Heart right ventricle (tissue), 16 donors: ENCODE data around the gene SLC25A48. TPM values are rescaled to one million over a fixed set of nuclear protein-coding genes. Genes with fewer than 3 reads are reported as not detected.

Source experiments
- ATAC-seq, 8 donors: fragments of 200-7000 bp; cut with Tn5 transposase; one replicate each; pipeline ENCODE4 v1.9.1; 2020; ENCODE audit warnings: mild to moderate bottlenecking in 8 of 8, moderate library complexity in 8 of 8, moderate number of reproducible peaks in 1 of 8
- DNase-seq, 2 donors: peaks; one replicate each; pipeline ENCODE4 v3.0.0-alpha.2; 2020
- H3K27ac ChIP-seq, 10 donors: fragments of 200-600 bp; sonication (generic) in 2 of 10; one replicate each; pipeline versions ENCODE4 v1.5.0 to v1.8.0; 2020 to 2022; ENCODE audit warnings: mild to moderate bottlenecking in 3 of 10
- H3K27me3 ChIP-seq, 7 donors: fragments of 200-600 bp; one replicate each; pipeline ENCODE4 v1.8.0; 2021 to 2022; ENCODE audit warnings: mild to moderate bottlenecking in 2 of 7
- H3K36me3 ChIP-seq, 9 donors: fragments of 200-600 bp; sonication (generic) in 1 of 9; one replicate each; pipeline versions ENCODE4 v1.5.0 to v1.8.0; 2020 to 2022; ENCODE audit warnings: mild to moderate bottlenecking in 2 of 9
- H3K4me1 ChIP-seq, 9 donors: fragments of 200-600 bp; sonication (generic) in 1 of 9; one replicate each; pipeline versions ENCODE4 v1.5.0 to v1.8.0; 2020 to 2022; ENCODE audit warnings: mild to moderate bottlenecking in 4 of 9
- H3K4me3 ChIP-seq, 10 donors: fragments of 200-600 bp; sonication (generic) in 2 of 10; one replicate each; pipeline versions ENCODE4 v1.5.0 to v1.8.0; 2020 to 2022; ENCODE audit warnings: mild to moderate bottlenecking in 7 of 10, moderate library complexity in 2 of 10
- H3K9me3 ChIP-seq, 11 donors: fragments of 200-600 bp in 10 of 11; sonication (generic) in 2 of 11; one replicate each; pipeline versions ENCODE4 v1.5.0 to v1.8.0; 2013 to 2022; ENCODE audit warnings: mild to moderate bottlenecking in 2 of 11, control low read depth in 1 of 11, moderate library complexity in 1 of 11
- CTCF ChIP-seq, 9 donors: fragments of 200-600 bp; sonication (generic) in 2 of 9; IDR thresholded peaks; one replicate each; pipeline versions ENCODE4 v1.5.0 to v1.8.0; 2021 to 2022; ENCODE audit warnings: antibody characterized with exemption in 9 of 9, mild to moderate bottlenecking in 5 of 9, moderate library complexity in 1 of 9
- WGBS, 2 donors: extraction: QIAGEN DNeasy Blood & Tissue Kit; methylation state at CpG; one replicate each; pipeline ENCODE4 v1.1.7; 2013; ENCODE audit warnings: inconsistent platforms in 1 of 2; 5-methylcytosine and 5-hydroxymethylcytosine counted together
- intact Hi-C, 10 donors: fragments of 100-400 bp; cut with DNase I; formaldehyde crosslinking; loops; one replicate each; pipeline versions ENCODE4 v1.11.1 to v1.14.2; 2022
- polyA plus RNA-seq, 2 donors: library from polyadenylated mRNA; stranded (reverse); fragments of 200-250 nt; gene quantifications; one replicate each; pipeline ENCODE4 v1.2.3, GENCODE V29; 2013
- total RNA-seq, 10 donors: library from RNA; stranded (reverse); fragmentation: NEBNext Ultra II Directional in 3 of 10; extraction: Animal tissue kit (Norgen Biotek cat#: 25700) in 3 of 10; gene quantifications; one replicate each; pipeline versions ENCODE4 v1.2.1 to v1.2.4, GENCODE V29; 2021 to 2023
- donor health status: Arrhythmogenic right ventricular cardiomyopathy.
- donor health status: ischemic (EF 13 %, LVEDD 7.1; RV severe dilation, severe dysfunction).
- donor health status: healthy with polysubstance abuse.
- donor health status: DM: no; HTN: yes; CAD: no.
- donor health status: DM: no; HTN: no; CAD: no.
- donor health status: ischemic (EF 25% LVEDD 6.9; RV normal size, moderate dysfunction).
- donor health status: ischemic (EF 25% LVEDD 5.7; RV mildly dilated, moderate dysfunction).
- donor health status: healthy.
- donor health status: DM: yes; HTN: yes; CAD: no.
- donor health status: Ischemic cardiomyopathy.
- donor health status: ischemic (EF 35%, LVEDD 5.7; RV mildly dilated, moderate dysfunction).
- donor health status: nonischemic (EF 11% LVEDD 7.7; RV severe dilation, severe dysfunction).
- donor health status: DM: yes; HTN: yes; CAD: no.
- donor health status: PGD.
- donor health status: ischemic (EF 29% LVEDD 5.4; RV normal size, mild dysfunction).
- donor health status: nonischemic (EF 23%, LVEDD 6.1; RV moderate dilation, normal function).

SLC25A48 gene
- total and polyA plus RNA-seq, 12 donors: 0.16 to 10.8 (median 0.25) TPM; not detected in 7

- ATAC-seq (peak in 1 of 8 donors; percentile 24), DNase-seq (no peak)
- Histone ChIP-seq H3K4me3 (no peak overlapping the region), H3K4me1 (no peaks in the 10 kb centered on the region), H3K9me3 (peaks cover 0 to 4% (median 0%) of the 10 kb centered on the region in 11 donors), H3K36me3 (no peaks in the 10 kb centered on the region), H3K27me3 (peaks cover 0 to 4% (median 0%) of the 10 kb centered on the region in 7 donors), H3K27ac (no peak overlapping the region)
- no peak for TF ChIP-seq CTCF (IDR thresholded peaks at IDR 0.05)
- 75 to 93% methylated on average over 1 of the region's 1 CpG for WGBS, 2 donors
- intact Hi-C loops: no loop called here
Observed at GRCh38 chr5:135861641-135862040, 27.2 kb downstream of the SLC25A48 start.

- no peaks in the 10 kb centered on the region for H3K4me1 ChIP-seq
- no peak for TF ChIP-seq CTCF (IDR thresholded peaks at IDR 0.05)
- no peak overlapping the region for H3K27ac ChIP-seq
- no peaks in the 10 kb centered on the region for H3K36me3 ChIP-seq
- peaks cover 0 to 4% (median 0%) of the 10 kb centered on the region in 11 donors for H3K9me3 ChIP-seq
- no peak overlapping the region for H3K4me3 ChIP-seq
- H3K27me3 ChIP-seq: peaks cover 0 to 4% (median 0%) of the 10 kb centered on the region in 7 donors
- intact Hi-C loops: no loop called here
- no peak for DNase-seq
- ATAC-seq: no peak
Observed at GRCh38 chr5:135862086-135862485, 27.6 kb downstream of the SLC25A48 start.

GRCh38 chr5:135862744-135863143, 28.3 kb downstream of the SLC25A48 start:
- H3K4me3 ChIP-seq: no peak overlapping the region
- WGBS, 2 donors: 98% methylated on average over 2 of the region's 2 CpGs
- no peaks in the 10 kb centered on the region for H3K4me1 ChIP-seq
- H3K36me3 ChIP-seq: no peaks in the 10 kb centered on the region
- DNase-seq: no peak
- no peak overlapping the region for H3K27ac ChIP-seq
- TF ChIP-seq CTCF (IDR thresholded peaks at IDR 0.05): no peak
- H3K27me3 ChIP-seq: no peaks in the 10 kb centered on the region
- peaks cover 0 to 4% (median 0%) of the 10 kb centered on the region in 11 donors for H3K9me3 ChIP-seq
- ATAC-seq: no peak
- intact Hi-C loops: no loop called here

- no peaks in the 10 kb centered on the region for H3K4me1 ChIP-seq
- H3K27ac ChIP-seq: peak overlapping the region in 7 of 10 donors; percentile 22 to 55 (median 26)
- peaks cover 0 to 4% (median 0%) of the 10 kb centered on the region in 11 donors for H3K9me3 ChIP-seq
- no peaks in the 10 kb centered on the region for H3K27me3 ChIP-seq
- H3K36me3 ChIP-seq: no peaks in the 10 kb centered on the region
- DNase-seq (no peak), ATAC-seq (peak; percentile 25 to 94 (median 84))
- WGBS, 2 donors: 40 to 41% methylated on average over 3 of the region's 3 CpGs
- TF ChIP-seq CTCF (IDR thresholded peaks at IDR 0.05): no peak
- intact Hi-C loops: no loop called here
- no peak overlapping the region for H3K4me3 ChIP-seq
Observed at GRCh38 chr5:135864503-135865435, 30.3 kb downstream of the SLC25A48 start.
